Omental fat pad (tissue), 4 donors: Measurements from ENCODE around the gene CEP85. TPM values are rescaled to one million over a fixed set of nuclear protein-coding genes. Genes with fewer than 3 reads are reported as not detected.

Experiments
- ATAC-seq: fragments of 150-250 bp; one replicate; pipeline ENCODE4 v1.9.1; 2016; ENCODE audit warnings: mild to moderate bottlenecking, moderate library complexity; ENCODE audit not compliant: low FRiP score
- DNase-seq: peaks from one replicate; pipeline ENCODE4 v3.0.0-alpha.2; 2019; ENCODE audit warnings: low spot score
- CTCF ChIP-seq, 3 donors: fragments of 450-650 bp; IDR thresholded peaks; one replicate each; pipeline ENCODE4 v1.5.1; 2016 to 2017; ENCODE audit warnings: antibody characterized with exemption in 3 of 3, mild to moderate bottlenecking in 3 of 3, moderate library complexity in 2 of 3
- total RNA-seq, 4 donors: library from RNA; depleted of rRNA; stranded (reverse); fragments of >200 nt; gene quantifications; one replicate each; pipeline ENCODE4 v1.1.0, GENCODE V29; 2016

CEP85 gene
- total RNA-seq, 4 donors from 2014 or later, result 4.3 to 6.1 (median 5.3) TPM

GRCh38 chr1:26324550-26324949, 90.5 kb downstream of the CEP85 start:
- ATAC-seq, result no peak

GRCh38 chr1:26327956-26328362, 94.0 kb downstream of the CEP85 start:
- TF ChIP-seq CTCF (IDR thresholded peaks at IDR 0.05), result no peak
- DNase-seq (no peak), ATAC-seq (no peak)

More at GRCh38 chr1:26324550-26324949, 90.5 kb downstream of the CEP85 start:
- no peak for DNase-seq
- no peak for TF ChIP-seq CTCF (IDR thresholded peaks at IDR 0.05)

Other genes starting within 250 kb of the CEP85 start
- 1 to 10 TPM; 5.3 to 9.8 (median 8.2) TPM for gene PAFAH2, start 236.1 kb upstream of the CEP85 start, total RNA-seq
- gene EXTL1, start 212.4 kb upstream of the CEP85 start, total RNA-seq, result under 1 TPM in 1 of 4 donors, not detected in 3; 0.65 TPM
- 1 to 10 TPM in 1 of 4 donors, under 1 TPM in 1, not detected in 2; 0.36 to 1.7 TPM for gene SLC30A2, start 188.1 kb upstream of the CEP85 start, total RNA-seq
- under 1 TPM in 2 of 4 donors, not detected in 2; 0.60 to 0.74 TPM for gene TRIM63, start 166.6 kb upstream of the CEP85 start, total RNA-seq
- gene PDIK1L, start 122.4 kb upstream of the CEP85 start, total RNA-seq, result 1 to 10 TPM; 3.2 to 7.6 (median 4.6) TPM
- 10 to 100 TPM in 2 of 4 donors, 1 to 10 TPM in 2; 4.6 to 20.5 (median 13.2) TPM for gene FAM110D, start 75.1 kb upstream of the CEP85 start, total RNA-seq
- not detected for gene C1orf232, start 65.2 kb upstream of the CEP85 start, total RNA-seq
- gene ZNF593, start 64.3 kb upstream of the CEP85 start, total RNA-seq, result 10 to 100 TPM; 18.4 to 64.1 (median 42.5) TPM
- gene ZNF593OS, start 62.4 kb upstream of the CEP85 start, total RNA-seq, result not detected
- gene CNKSR1, start 56.7 kb upstream of the CEP85 start, total RNA-seq, result 1 to 10 TPM in 2 of 4 donors, under 1 TPM in 2; 0.75 to 6.0 (median 1.3) TPM
- gene CATSPER4, start 43.6 kb upstream of the CEP85 start, total RNA-seq, result not detected
- 100 to 1,000 TPM in 1 of 4 donors, 10 to 100 TPM in 3; 42.4 to 124 (median 82.4) TPM for gene SH3BGRL3, start 45.9 kb downstream of the CEP85 start, total RNA-seq
- 10 to 100 TPM; 12.2 to 23.8 (median 17.7) TPM for gene UBXN11, start 72.4 kb downstream of the CEP85 start, total RNA-seq
- gene CD52, start 83.8 kb downstream of the CEP85 start, total RNA-seq, result 100 to 1,000 TPM in 1 of 4 donors, 10 to 100 TPM in 1, 1 to 10 TPM in 1, not detected in 1; 4.3 to 227 (median 13.2) TPM
- gene CRYBG2, start 119.9 kb downstream of the CEP85 start, total RNA-seq, result not detected
- gene ZNF683, start 138.6 kb downstream of the CEP85 start, total RNA-seq, result not detected
- gene LIN28A, start 176.6 kb downstream of the CEP85 start, total RNA-seq, result not detected
- 100 to 1,000 TPM in 1 of 4 donors, 10 to 100 TPM in 3; 44.9 to 117 (median 82.8) TPM for gene DHDDS, start 198.1 kb downstream of the CEP85 start, total RNA-seq
- gene HMGN2, start 238.2 kb downstream of the CEP85 start, total RNA-seq, result 100 to 1,000 TPM; 108 to 161 (median 121) TPM